ENCODE results near the gene IFIT3.
A peak's percentile ranks its signal among the peaks of the same experiment; 100 is the strongest.
"Not testable (repeated sequence)": the region's sequence is repeated elsewhere in the genome, so short reads cannot be mapped to it uniquely, and the experiment has no call there.

The IFIT3 gene, protein sequence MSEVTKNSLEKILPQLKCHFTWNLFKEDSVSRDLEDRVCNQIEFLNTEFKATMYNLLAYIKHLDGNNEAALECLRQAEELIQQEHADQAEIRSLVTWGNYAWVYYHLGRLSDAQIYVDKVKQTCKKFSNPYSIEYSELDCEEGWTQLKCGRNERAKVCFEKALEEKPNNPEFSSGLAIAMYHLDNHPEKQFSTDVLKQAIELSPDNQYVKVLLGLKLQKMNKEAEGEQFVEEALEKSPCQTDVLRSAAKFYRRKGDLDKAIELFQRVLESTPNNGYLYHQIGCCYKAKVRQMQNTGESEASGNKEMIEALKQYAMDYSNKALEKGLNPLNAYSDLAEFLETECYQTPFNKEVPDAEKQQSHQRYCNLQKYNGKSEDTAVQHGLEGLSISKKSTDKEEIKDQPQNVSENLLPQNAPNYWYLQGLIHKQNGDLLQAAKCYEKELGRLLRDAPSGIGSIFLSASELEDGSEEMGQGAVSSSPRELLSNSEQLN

DNA sequence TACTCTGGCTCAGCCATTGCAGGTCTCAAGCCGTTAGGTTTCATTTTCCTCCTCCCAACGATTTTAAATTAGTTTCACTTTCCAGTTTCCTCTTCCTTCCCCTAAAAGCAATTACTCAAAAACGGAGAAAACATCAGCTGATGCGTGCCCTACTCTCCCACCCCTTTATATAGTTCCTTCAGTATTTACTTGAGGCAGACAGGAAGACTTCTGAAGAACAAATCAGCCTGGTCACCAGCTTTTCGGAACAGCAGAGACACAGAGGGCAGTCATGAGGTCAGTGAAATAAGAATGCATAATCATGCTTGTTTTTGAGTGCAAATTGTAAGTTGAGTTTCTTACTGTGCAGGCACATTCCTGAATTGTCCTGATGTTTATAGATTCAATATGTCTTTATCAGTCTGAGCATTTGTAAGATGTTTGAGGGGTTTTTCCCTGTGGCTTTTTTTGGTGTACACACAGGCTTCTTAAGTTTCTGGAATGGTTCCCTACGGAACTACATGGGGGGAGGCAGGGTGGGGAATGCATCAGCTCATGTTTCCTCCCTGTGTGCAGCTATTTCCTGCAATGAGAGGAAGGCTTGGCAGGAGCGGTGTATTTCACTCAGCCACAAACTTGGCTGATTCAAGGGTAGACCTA, at the start of gene IFIT3:
Gene IFIT3, plus strand, starts transcription at position 195 of the 639 bp plus-strand sequence. Its CDS starts 77 bp downstream, at position 272.
- DNase-seq = peak; percentile 15

DNA sequence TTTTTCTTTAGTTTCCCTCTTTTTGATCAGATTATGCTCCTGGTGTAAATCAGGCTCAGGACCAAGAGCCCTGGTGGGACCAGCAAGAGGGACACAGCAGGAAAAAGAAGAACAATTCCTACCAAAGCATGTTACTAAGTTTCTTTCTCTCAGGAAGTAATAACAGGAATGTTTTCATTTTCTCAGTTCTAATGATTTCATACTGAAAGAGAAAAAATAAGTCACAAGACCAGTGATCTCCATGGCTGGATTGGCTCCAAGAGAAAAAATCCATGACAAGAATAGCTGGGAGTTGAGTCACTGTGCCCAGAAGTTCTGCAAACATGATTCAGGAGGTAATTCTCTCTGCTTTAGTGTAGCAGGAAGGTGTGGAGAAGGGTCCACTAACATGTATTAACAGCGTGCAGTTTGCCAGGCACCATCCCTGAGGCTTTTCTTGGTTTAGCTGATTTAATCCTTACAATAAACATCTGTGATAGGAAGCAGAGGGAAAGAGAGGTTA, 49.7 kb upstream of the IFIT3 start:
- peak; percentile 10 for DNase-seq

DNA sequence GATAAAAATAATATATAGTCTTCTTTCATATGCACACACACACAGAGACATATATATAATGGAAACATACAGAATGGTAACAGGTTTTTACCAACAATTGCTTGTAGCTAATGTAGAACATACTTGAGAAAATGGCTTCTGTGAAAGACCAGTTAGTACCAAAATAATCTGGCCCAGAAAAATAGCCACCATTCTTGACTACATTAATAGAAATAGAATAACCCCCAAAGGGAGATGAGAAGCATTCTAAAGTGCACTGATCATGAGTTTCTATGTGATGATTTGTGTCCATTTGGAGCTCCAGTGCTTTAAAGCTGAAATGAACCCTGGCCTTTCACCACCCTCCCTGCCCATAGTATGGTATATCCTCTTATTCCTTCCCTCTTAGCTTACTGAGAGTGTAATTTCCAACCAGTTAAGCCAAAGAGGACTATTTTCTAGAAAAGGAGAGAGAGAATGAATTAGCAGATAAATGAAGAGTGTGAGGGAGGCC, 48.9 kb upstream of the IFIT3 start:
- no peak for DNase-seq

DNA sequence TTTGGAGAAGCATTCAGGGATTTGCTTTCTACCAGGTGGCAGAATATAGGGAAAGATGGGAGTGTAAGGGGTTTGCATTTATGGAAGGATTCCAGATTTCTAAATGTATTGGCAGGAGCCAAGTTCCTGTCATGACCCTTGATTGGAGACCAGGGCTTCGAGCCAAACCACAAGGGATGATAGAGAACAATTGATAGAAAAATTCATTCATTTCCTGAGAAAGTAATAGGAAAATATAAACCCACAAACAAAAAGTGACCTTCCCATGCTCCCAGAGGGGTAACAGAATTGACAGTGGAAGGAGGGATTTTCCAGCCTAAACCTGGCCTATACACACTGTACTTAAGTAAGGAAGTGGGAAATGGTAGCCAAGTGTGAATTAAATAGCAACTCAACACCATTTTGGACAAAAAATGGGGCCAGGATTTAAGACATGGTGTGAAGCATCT, 48.4 kb upstream of the IFIT3 start:
- no peak for DNase-seq

DNA sequence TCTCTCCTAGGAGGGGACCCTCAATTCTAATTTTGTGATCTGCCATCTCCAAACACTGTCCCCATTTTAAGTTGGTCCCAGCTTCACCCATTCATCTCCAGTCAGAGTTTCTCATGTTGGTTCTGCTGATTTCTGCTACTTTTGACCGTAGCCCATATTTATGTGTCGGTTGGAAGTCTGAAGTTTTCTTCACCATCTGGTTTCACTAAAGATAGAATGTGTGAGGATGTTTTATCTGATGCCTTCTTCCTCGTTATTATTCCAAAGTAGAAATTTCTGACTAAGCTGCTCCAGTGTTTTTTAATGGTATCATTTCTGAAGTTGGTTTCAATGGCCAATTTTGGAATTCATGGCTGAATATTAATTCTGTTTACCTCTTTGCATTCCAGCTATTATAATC, 47.3 kb upstream of the IFIT3 start:
- DNase-seq = no peak

DNA sequence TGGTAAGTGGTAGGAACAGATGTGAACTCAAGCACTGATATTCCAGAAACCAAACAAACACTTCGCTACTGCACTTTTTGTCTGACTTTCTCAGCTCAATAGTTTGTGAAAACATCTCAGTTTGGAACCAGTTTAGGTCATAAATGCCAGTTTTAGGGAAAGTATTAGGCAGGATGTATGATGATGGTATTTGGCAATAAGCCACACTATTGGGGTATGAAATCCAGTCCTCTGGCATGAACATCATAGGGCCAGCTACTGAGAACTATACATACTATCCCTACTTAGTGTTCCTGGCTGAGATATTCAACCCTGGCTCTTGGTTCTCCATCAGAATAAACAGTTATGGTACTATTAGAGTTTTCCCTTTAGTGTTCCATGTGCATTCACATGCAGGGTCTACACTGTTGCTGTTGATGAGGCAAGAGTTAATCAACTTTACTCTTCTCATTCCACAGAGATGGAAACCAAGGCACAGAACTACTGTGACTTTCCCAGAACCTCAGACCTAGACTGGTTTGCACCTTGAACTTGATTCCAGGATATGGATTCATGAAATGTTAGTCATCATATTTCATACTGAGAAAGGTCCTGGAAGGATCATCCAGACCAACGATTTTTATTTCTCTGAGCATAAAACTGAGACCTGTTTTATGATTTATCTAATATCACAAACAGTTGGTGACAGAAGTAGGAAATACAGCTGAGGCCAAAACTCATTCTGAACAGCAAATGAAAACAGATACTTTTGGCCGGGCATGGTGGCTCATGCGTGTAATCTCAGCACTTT, 46.0 kb upstream of the IFIT3 start:
- DNase-seq = no peak

DNA sequence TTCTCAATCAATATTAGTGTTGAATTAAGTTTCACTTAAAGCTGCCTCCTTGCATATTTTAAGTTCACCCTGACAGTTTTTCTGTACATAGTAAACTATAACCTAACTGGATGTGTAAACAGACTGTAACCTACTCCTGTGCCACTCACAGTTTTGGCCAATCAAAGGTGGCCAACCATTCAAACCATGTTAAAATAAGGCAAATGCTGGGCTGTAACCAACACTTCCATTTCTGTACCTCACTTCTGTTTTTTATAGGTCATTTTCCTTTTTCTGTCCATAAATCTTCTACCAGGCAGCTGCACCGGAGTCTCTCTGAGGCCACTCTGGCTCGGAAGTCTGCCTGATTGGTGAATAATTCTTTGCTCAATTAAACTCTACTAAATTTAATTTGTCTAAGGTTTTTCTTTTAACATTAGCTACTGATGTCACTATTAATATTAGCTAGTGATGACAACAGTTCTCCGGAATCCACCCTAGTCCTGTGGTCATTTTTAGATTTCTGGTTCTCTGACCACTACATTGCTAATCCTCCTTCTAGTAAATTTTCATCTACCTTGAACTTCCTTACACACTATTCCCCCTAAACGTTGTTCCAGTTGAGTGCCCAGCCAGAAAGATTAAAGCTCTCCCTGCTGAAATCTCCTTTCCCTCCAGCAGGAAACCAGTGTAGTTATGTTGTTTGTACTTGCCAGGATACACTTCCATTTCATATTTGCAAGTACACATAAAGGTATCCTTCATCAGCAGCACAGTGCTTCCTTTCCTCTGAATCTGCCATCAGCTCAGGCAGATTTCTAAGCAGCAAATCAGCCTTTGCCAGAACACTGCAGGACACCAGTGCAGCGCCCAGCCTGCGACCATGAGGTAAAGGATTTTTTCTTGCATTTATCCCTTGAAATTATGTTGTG, 44.5 kb upstream of the IFIT3 start:
- peak; percentile 65 for DNase-seq

DNA sequence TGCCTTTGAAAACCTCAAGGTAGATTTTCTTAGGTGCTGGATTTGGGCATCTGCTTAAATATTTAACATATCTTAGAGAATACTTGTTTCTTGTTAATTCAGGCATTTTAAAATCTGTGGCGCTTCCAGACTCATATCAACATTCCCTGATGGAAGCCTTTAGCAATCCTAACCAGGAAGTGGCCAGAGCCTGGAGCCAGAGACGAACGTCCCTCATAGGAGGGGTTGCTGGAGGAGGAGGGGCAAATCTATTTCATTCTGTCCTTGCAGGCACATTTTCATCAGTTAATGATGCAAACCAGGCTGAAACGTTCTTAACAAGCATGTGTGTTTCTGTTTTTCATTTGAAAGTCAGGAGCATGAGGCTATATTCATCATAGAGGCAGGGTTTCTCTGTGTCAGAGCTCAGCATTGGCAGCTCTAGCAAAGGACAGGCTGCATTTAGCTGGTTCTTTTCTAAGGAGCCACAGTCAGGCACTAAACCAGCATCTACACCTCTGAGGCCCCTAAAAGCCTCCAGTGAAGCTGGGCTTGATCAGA, 43.8 kb upstream of the IFIT3 start:
- DNase-seq = peak; percentile 65

DNA sequence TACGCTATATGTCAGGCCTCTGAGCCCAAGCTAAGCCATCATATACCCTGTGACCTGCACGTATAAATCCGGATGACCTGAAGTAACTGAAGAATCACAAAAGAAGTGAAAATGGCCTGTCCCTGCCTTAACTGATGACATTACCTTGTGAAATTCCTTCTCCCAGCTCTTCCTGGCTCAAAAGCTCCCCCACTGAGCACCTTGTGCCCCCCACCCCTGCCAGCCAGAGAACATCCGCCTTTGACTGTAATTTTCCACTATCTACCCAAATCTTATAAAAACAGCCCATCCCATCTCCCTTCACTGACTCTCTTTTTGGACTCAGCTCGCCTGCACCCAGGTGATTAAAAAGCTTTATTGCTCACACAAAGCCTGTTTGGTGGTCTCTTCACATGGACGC, 43.1 kb upstream of the IFIT3 start:
- DNase-seq = not testable (repeated sequence)

DNA sequence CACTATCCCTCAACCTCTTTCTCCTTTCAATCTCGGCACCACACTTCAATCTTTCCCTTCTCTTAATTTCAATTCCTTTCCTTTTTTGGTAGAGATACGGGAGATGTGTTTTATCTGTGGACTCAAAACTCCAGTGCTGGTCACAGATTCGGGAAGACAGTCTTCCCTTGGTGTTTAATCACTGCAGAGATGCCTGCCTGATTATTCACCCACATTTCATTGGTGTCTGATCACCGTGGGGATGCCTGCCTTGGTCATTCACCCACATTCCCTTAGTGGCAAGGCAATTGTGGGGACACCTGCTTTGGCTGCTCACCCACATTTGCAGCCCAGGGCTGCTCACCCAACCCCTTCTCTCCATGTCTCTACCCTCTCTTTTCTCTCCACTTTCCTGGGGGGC, 42.5 kb upstream of the IFIT3 start:
- not testable (repeated sequence) for DNase-seq

DNA sequence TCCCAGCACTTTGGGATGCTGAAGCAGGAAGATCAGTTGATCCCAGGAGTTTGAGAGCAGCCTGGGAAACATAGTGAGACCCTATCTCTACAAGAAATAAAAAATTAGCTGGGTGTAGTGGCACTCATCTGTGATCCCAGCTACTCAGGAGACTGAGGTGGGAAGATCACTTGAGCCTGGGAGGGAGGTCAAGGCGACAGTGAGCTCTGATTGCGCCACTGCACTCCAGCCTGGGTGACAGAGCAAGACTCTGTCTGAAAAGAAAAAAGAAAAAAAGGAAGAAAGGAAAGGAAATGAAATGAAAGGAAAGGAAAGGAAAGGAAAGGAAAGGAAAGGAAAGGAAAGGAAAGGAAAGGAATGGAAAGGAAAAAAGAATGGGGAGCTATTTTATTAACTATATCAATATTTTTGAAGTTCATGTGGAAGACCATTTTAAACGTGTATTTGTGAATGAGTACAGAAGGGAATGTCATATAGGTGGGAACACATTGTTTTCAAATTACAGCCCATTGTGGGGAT, 33.0 kb upstream of the IFIT3 start:
- no peak for DNase-seq

DNA sequence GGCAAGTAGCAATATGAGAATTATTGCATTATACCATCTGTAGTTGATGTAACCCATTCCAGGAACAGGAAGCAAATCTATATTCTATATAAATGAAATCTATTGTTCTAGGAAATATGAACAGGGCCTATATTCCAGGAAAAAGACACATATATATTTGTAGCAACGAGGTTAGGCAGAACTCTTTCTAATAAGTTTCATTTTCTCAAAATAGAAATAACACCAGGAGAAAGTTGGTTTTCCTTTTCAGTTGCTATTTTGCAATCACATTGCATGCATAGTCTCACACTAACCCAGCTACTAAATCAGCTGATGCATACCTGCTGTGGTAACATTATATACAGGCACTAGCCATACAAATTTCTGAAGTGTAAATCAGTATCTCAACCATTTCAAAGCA, 32.2 kb upstream of the IFIT3 start:
- no peak for DNase-seq

DNA sequence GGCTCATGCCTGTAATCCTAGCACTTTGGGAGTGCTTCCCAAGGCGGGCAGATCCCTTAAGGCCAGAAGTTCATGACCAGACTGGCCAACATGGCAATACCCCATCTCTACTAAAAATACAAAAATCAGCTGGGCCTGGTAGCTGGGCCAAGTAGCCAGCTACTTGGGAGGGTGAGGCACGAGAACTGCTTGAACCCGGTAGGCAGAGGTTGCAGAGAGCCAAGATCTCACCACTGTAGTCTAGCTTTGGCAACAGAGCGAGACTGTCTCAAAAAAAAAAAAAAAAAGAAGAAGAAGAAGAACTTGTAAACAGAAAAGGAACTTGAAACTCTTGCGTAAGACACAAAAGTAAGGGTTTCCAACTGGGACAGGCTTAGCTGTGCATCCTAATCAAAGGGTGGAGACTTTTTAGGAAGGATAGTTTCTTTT, 31.6 kb upstream of the IFIT3 start:
- no peak for DNase-seq

DNA sequence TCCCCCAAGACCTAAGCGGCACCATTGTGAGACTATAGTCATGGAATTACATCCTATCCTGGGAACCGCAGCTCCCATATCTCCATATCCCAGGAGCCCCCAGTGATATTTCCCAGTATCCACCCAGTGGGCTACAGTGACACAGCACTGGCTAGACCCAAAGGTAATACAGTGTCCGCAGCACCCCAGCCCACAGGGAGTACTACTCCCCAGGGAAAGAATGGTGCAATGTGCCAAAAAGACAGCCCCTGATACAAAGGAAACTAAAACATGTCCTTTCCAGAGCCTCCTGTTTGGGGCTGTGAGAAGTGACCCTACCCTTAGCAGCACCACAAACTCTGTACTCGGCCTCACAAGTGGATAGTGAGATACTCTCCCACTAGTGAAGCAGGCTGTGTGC, 30.4 kb upstream of the IFIT3 start:
- DNase-seq = no peak

DNA sequence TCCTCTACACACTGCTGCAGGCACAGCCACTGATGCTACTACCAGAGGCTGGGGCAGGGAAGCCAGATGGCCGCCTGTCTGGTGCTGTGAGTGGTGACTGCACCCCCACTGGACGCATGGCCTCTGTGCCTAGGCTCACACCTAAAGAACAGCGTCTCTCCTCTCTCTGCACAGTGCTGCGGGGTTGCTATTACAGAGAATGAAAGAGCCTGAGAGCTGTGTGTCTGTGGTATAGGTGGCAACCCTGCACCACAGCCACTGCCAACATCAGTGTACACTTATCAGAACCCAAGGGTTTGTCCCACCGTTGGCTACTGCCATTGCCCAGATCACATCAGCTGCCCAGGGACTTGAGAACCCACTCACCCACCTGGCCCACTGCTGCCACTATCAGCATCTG, 30.0 kb upstream of the IFIT3 start:
- DNase-seq = no peak

DNA sequence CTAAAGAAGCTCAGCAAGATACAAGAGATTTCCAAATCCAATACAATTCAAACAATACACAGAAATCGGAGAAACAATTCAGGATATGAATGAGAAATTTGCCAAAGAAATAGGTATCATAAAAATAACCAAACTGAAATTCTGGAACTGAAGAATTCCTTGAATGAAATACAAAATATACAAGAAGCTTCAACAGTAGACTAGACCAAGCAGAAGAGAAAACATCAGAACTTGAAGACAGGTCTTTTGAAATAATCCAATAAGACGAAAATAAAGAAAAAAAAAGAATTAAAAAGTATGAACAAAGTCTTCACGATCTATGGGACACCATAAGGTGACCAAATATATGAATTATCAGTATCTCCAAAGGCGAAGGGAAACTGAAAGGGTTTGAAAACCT, 28.8 kb upstream of the IFIT3 start:
- DNase-seq = no peak

DNA sequence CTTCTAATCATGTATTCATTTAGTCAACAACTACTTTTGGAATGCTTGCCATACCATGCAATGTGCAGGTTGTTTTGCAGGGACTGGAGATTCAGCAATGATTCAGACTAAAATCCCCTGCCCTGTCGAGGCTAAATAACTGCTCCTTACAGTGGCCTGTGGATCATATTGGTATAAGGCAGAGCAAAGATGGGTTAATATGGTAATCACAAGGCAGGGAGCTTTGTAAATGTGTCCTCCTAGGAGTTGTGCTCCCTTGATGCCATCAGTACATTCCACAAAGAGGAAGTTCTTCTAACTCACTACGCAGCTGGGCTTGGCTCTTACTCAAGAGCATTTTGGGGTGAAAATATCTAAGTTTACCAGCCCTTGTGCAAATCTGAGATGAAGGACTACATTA, 26.6 kb upstream of the IFIT3 start:
- DNase-seq = no peak

DNA sequence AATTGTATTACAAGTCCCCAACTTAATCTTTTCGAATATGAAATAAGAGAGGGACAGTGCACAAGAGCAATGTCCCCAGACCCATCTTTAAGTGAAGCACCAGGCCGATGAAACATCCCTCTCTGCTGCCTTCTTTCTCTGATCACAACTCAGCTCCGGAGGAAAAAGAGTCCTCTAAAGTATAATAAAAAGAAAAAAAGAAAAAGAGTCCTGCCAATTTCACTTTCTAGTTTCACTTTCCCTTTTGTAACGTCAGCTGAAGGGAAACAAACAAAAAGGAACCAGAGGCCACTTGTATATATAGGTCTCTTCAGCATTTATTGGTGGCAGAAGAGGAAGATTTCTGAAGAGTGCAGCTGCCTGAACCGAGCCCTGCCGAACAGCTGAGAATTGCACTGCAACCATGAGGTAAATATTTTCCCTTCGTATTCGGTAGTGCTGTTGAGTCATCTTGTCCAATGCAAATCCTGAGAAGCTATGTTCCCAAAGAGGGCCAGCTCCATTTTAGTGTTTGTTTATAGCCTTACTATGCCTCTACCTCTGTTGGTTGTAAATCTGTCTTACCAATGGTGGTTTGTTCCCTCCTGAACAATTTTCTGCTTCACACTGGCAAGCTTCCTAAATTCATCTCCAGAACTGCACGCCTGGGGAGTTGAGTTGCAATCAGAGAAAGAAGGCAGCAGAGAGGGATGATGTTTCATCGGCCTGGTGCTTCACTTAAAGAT, 25.9 kb upstream of the IFIT3 start, which contains the start of gene IFIT2:
Gene IFIT2, plus strand, starts transcription at position 326 of the 725 bp plus-strand sequence. Its CDS starts 78 bp downstream, at position 404.
- DNase-seq = peak; percentile 70

DNA sequence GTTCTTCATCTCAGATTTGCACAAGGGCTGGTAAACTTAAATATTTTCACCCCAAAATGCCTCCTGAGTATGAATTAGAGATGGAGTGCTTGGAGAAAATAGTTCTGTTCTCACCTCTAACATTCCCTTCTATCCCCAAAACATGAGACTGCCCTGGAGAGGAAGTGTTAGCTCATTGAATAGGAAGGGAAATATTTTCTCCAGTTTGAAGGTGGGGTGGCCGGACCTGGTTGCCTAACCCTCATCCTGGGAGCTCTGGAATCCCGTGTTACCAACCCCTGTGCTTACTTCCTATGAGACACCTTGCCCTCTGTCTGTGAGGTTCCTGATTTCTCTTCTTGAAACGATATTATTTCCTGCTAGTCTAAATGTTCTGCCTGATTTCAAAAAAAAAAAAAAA, 25.2 kb upstream of the IFIT3 start:
- DNase-seq = peak; percentile 9

DNA sequence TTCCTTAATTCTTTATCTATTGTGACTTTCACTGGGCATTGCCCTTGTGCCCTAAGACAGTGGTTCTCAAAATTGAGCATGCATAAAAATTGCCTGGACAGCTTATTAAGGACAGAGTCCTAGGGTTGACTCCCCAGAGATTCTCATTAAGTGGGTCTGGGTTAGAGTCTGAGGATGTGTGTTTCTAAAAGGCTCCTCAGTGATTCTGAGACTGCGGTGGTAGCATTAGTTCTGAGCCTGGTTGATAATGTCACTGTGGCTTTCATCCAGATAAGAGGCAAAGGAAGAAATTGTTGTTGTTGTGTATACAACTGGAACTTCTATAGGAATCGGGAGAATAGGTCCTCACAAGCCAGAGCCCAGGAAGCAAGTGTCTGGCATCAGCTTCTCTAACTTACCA, 24.6 kb upstream of the IFIT3 start:
- DNase-seq = no peak

DNA sequence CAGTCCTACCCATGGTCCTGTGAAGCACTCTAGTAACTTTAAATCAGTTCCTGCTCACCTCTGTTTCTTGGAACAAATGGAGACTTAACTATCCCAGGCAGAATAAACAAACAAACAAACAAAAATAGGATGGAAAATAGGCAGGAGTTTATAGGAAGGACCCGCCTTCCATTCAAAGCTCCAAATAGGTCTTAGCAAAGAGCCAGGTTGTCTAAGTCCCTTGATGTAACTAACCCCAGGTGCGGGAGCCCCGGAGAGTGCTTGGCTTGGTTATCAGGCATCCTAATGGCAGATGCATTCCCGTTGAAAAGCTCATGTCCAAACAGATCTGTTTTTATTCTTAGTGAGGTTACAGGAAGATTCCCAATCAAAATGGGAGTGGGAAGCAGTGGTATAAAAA, 23.8 kb upstream of the IFIT3 start:
- no peak for DNase-seq
